Measurements from ENCODE around the gene TBC1D8. TPM values are rescaled to one million over a fixed set of nuclear protein-coding genes. Genes with fewer than 3 reads are reported as not detected.
A peak's percentile ranks its signal among the peaks of the same experiment; 100 is the strongest.

TBC1D8 gene
- total RNA-seq, 8 experiments from 2014 or later: 4.7 to 14.3 (median 10.9) TPM

- Histone ChIP-seq H3K4me1 (replicated peaks in 1 of 2) (no peaks in the 10 kb centered on the region), H3K27ac (no peak overlapping the region), H3K4me3 (no peak overlapping the region)
- 40 to 81% (median 74%) methylated on average over 1 to 4 of the region's 12 CpGs; no CpG with 5 or more reads in 6 of the 10 experiments for WGBS, 10 experiments
- in situ Hi-C loops (cut with MboI; ENCODE audit: low pct_unique_long_range_greater_than_20kb in 2 of 9, low sequenced_read_pairs in 9 of 9, unreplicated experiment in 9 of 9): no loop called here
- ATAC-seq (replicated peaks in 6 of 8): no peak
Observed at GRCh38 chr2:101089942-101090799, 61.0 kb downstream of the TBC1D8 start.

GRCh38 chr2:101089419-101089818 lies 61.8 kb downstream of the TBC1D8 start:
- no peak for ATAC-seq (replicated peaks in 6 of 8)

DNA sequence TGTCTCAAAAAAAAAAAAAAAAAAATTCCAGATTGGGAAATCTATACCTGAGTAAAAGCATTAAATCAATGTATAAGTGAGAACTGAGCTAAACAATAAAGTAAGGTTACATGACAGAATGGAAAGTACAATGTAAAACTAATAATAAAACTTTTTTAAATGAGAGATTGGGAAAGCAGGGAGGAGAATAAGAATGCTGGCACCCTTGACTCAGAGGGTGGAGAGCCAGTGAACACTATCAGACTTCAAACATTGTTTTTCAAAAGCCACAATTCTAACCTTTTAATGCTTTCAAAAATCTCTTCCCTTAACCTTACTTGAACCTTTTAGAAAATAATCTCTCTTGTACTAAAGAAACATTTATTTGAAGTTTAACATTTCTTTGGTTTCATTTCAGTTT lies 63.5 kb downstream of the TBC1D8 start:
- Histone ChIP-seq H3K4me3 (no peak overlapping the region), H3K27ac (no peak overlapping the region), H3K4me1 (replicated peaks in 1 of 2) (no peaks in the 10 kb centered on the region)
- ATAC-seq (replicated peaks in 6 of 8): peak in 2 of 8 experiments; percentile 31 to 42
- in situ Hi-C loops (cut with MboI; ENCODE audit: low pct_unique_long_range_greater_than_20kb in 2 of 9, low sequenced_read_pairs in 9 of 9, unreplicated experiment in 9 of 9): no loop called here

More at GRCh38 chr2:101089419-101089818, 61.8 kb downstream of the TBC1D8 start:
- in situ Hi-C loops (cut with MboI; ENCODE audit: low pct_unique_long_range_greater_than_20kb in 2 of 9, low sequenced_read_pairs in 9 of 9, unreplicated experiment in 9 of 9): no loop called here
- Histone ChIP-seq H3K27ac (no peak overlapping the region), H3K4me3 (no peak overlapping the region), H3K4me1 (replicated peaks in 1 of 2) (no peaks in the 10 kb centered on the region)
- 80 to 100% (median 100%) methylated on average over 1 of the region's 1 CpG; no CpG with 5 or more reads in 5 of the 10 experiments for WGBS, 10 experiments

- 17 to 100% (median 57%) methylated on average over 1 to 2 of the region's 2 CpGs; no CpG with 5 or more reads in 3 of the 10 experiments for WGBS, 10 experiments
- Histone ChIP-seq H3K4me1 (replicated peaks in 1 of 2) (no peaks in the 10 kb centered on the region), H3K27ac (no peak overlapping the region), H3K4me3 (no peak overlapping the region)
- in situ Hi-C loops (cut with MboI; ENCODE audit: low pct_unique_long_range_greater_than_20kb in 2 of 9, low sequenced_read_pairs in 9 of 9, unreplicated experiment in 9 of 9): no loop called here
- no peak for ATAC-seq (replicated peaks in 6 of 8)
Observed at GRCh38 chr2:101083613-101084012, 67.6 kb downstream of the TBC1D8 start.

DNA sequence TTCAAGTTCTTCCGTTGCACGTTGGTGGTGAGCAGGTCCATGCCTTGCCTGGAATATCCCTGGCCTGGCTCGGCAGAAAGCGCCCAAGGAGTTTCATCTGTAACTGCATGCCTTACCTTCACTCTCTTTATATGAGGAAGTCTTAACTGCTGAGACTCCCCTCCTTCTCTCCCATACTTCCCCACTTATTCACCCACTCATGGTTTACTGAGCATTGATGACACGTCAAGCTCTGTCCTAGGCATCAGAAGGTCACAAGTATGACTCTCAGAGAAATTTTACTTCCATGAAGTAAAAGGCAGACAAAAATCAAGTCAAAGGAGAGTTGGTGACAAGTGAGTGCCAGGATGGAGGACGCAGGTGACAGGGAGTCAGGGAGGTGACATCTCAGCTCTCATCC lies 68.2 kb downstream of the TBC1D8 start:
- 71 to 100% (median 100%) methylated on average over 1 to 6 of the region's 6 CpGs; no CpG with 5 or more reads in 2 of the 10 experiments for WGBS, 10 experiments

GRCh38 chr2:101081375-101081907 lies 69.7 kb downstream of the TBC1D8 start:
- in situ Hi-C loops (cut with MboI; ENCODE audit: low pct_unique_long_range_greater_than_20kb in 2 of 9, low sequenced_read_pairs in 9 of 9, unreplicated experiment in 9 of 9): no loop called here
- no peak overlapping the region for H3K4me3 ChIP-seq
- no peaks in the 10 kb centered on the region for H3K4me1 ChIP-seq (replicated peaks in 1 of 2)
- 0 to 86% (median 0%) methylated on average over 1 of the region's 1 CpG; no CpG with 5 or more reads in 7 of the 10 experiments for WGBS, 10 experiments
- no peak for ATAC-seq (replicated peaks in 6 of 8)
- no peak overlapping the region for H3K27ac ChIP-seq

More for the DNA sequence above, 68.2 kb downstream of the TBC1D8 start:
- H3K4me1 ChIP-seq (replicated peaks in 1 of 2): no peaks in the 10 kb centered on the region
- in situ Hi-C loops (cut with MboI; ENCODE audit: low pct_unique_long_range_greater_than_20kb in 2 of 9, low sequenced_read_pairs in 9 of 9, unreplicated experiment in 9 of 9): no loop called here
- no peak overlapping the region for H3K4me3 ChIP-seq
- ATAC-seq (replicated peaks in 6 of 8): no peak
- H3K27ac ChIP-seq: no peak overlapping the region

- Histone ChIP-seq H3K4me3 (no peak overlapping the region), H3K4me1 (replicated peaks in 1 of 2) (no peaks in the 10 kb centered on the region), H3K27ac (no peak overlapping the region)
- in situ Hi-C loops (cut with MboI; ENCODE audit: low pct_unique_long_range_greater_than_20kb in 2 of 9, low sequenced_read_pairs in 9 of 9, unreplicated experiment in 9 of 9): no loop called here
- WGBS, 10 experiments: 54 to 100% (median 91%) methylated on average over 2 to 11 of the region's 14 CpGs
- no peak for ATAC-seq (replicated peaks in 6 of 8)
Observed at GRCh38 chr2:101080211-101081068, 70.7 kb downstream of the TBC1D8 start.

- no peak for ATAC-seq (replicated peaks in 6 of 8)
- Histone ChIP-seq H3K4me3 (no peak overlapping the region), H3K27ac (no peak overlapping the region), H3K4me1 (replicated peaks in 1 of 2) (no peaks in the 10 kb centered on the region)
- in situ Hi-C loops (cut with MboI; ENCODE audit: low pct_unique_long_range_greater_than_20kb in 2 of 9, low sequenced_read_pairs in 9 of 9, unreplicated experiment in 9 of 9): no loop called here
- 60 to 100% (median 90%) methylated on average over 2 of the region's 2 CpGs; no CpG with 5 or more reads in 6 of the 10 experiments for WGBS, 10 experiments
Observed at GRCh38 chr2:101076581-101076980, 74.6 kb downstream of the TBC1D8 start.

GRCh38 chr2:101064868-101065549 lies 86.2 kb downstream of the TBC1D8 start:
- in situ Hi-C loops (cut with MboI; ENCODE audit: low pct_unique_long_range_greater_than_20kb in 2 of 9, low sequenced_read_pairs in 9 of 9, unreplicated experiment in 9 of 9): no loop called here
- H3K27ac ChIP-seq: no peak overlapping the region
- peak; percentile 34 to 77 (median 63) for ATAC-seq (replicated peaks in 6 of 8)

DNA sequence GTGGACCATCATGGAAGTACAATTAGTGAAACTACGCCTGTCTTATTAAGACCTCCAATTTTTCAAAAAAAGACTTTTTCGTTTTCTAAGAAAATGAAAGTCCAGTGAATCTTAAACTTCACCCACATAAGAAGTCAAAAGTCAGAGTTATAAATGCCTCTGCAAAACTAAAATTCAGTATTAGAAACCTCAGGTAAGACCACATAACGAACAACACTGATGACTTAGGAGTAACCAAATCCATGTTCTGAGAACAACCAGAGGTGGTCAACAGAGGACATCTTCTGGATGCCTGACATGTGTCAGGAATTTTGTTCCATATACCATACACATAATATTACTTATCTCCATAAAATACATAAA lies 86.7 kb downstream of the TBC1D8 start:
- no peak overlapping the region for H3K4me3 ChIP-seq
- H3K4me1 ChIP-seq (replicated peaks in 1 of 2): peaks cover 3% of the 10 kb centered on the region in 2 donors
- in situ Hi-C loops (cut with MboI; ENCODE audit: low pct_unique_long_range_greater_than_20kb in 2 of 9, low sequenced_read_pairs in 9 of 9, unreplicated experiment in 9 of 9): no loop called here
- H3K27ac ChIP-seq: no peak overlapping the region
- WGBS, 10 experiments: 56 to 100% (median 87%) methylated on average over 2 to 3 of the region's 3 CpGs; no CpG with 5 or more reads in 3 of the 10 experiments
- ATAC-seq (replicated peaks in 6 of 8): no peak

More at GRCh38 chr2:101064868-101065549, 86.2 kb downstream of the TBC1D8 start:
- Histone ChIP-seq H3K4me1 (replicated peaks in 1 of 2) (peaks cover 3% of the 10 kb centered on the region in 2 donors), H3K4me3 (no peak overlapping the region)
- WGBS, 10 experiments: 0 to 100% (median 40%) methylated on average over 1 to 4 of the region's 4 CpGs; no CpG with 5 or more reads in 1 of the 10 experiments

DNA sequence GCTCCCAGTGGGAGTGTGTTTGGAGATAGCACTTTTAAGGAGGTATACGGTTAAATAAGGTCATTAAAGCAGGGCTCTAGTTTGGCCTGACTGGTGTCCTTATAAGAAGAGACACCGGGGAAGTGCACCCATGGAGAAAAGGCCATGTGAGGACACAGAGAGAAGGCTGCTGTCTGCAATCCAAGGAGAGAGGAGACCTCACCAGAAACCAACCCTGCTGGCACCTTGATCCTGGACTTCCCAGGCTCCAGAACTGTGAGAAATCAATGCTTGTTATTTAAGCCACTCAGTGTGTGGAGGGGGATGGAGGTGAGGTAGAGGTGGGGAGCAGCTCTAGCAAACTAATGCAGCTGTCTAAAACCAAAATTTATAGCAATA lies 87.1 kb downstream of the TBC1D8 start:
- in situ Hi-C loops (cut with MboI; ENCODE audit: low pct_unique_long_range_greater_than_20kb in 2 of 9, low sequenced_read_pairs in 9 of 9, unreplicated experiment in 9 of 9): no loop called here
- no peak for ATAC-seq (replicated peaks in 6 of 8)
- WGBS, 10 experiments: 50 to 100% (median 91%) methylated on average over 1 to 2 of the region's 2 CpGs; no CpG with 5 or more reads in 2 of the 10 experiments
- H3K4me1 ChIP-seq (replicated peaks in 1 of 2): peaks cover 3% of the 10 kb centered on the region in 2 donors
- H3K27ac ChIP-seq: no peak overlapping the region
- H3K4me3 ChIP-seq: no peak overlapping the region

DNA sequence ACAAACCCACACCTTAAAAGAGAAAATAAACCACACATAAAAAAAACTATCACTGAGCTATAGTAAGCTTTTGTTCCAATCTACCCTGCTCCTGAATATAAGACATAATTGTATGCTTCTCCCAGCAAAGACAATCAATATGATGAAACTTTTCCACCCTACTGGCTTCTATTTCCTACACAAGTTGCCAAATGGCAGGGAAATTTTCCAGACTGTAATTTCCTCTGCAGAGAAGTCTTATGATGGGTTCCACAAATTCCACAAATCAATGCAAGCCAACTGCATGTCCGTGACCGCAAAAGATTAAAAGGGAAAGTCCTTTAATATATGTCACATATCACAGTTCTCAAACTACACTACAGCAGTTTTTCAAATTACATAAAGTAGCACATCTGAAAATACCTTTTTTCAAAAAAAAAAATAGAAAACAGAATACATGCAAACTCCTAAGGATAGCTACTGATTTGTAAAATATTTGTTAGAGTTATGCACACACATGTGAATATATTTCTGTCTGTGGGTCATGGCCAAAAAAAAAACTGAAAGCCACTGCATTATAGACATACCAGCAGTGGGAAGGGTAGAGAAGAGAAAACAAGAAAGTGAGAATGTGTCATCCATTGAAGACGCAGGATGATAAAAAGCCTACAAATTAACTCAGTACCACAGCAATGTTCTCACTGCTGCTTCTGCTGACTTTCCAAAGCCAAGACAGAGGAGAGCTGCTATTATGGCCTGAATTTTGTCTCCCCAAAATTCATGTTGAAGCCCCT lies 87.6 kb downstream of the TBC1D8 start:
- 0 to 100% (median 90%) methylated on average over 2 to 3 of the region's 3 CpGs; no CpG with 5 or more reads in 1 of the 10 experiments for WGBS, 10 experiments
- peak in 3 of 8 experiments; percentile 12 to 53 (median 29) for ATAC-seq (replicated peaks in 6 of 8)
- in situ Hi-C loops (cut with MboI; ENCODE audit: low pct_unique_long_range_greater_than_20kb in 2 of 9, low sequenced_read_pairs in 9 of 9, unreplicated experiment in 9 of 9): no loop called here
- Histone ChIP-seq H3K27ac (no peak overlapping the region), H3K4me1 (replicated peaks in 1 of 2) (peaks cover 3% of the 10 kb centered on the region in 2 donors), H3K4me3 (no peak overlapping the region)
